B cell (primary cell): ENCODE results near the gene DENND5B. TPM values are rescaled to one million over a fixed set of nuclear protein-coding genes. Genes with fewer than 3 reads are reported as not detected.

Source experiments
- ATAC-seq: fragments of 200-7000 bp; cut with Tn5 transposase; one replicate; pipeline ENCODE4 v1.10.0; 2021; ENCODE audit warnings: low read depth, mild to moderate bottlenecking, moderate number of reproducible peaks, moderate library complexity
- CTCF ChIA-PET: fragments of 350-600 bp; sonication (Branson Sonifier 250); formaldehyde crosslinking; loops from one replicate; lab custom pipeline; 2021; ENCODE audit warnings: antibody characterized with exemption, inconsistent platforms; lab: Charles Lee
- POLR2A ChIA-PET: fragments of 350-600 bp; sonication (Branson Sonifier 250); formaldehyde crosslinking; loops from one replicate; lab custom pipeline; 2021; ENCODE audit warnings: antibody characterized with exemption; lab: Charles Lee
- DNase-seq: peaks from one replicate; pipeline ENCODE4 v3.0.0; 2013
- H2AFZ ChIP-seq: 2 replicates; pipeline ENCODE4 v1.6.1; 2012; ENCODE audit warnings: mild to moderate bottlenecking, low read depth, low read length; ENCODE audit not compliant: insufficient read depth, poor library complexity, severe bottlenecking
- H3K27ac ChIP-seq, 2 donors: 1 replicate in 1 of 2; 2 replicates in 1 of 2; pipeline ENCODE4 v1.5.1; 2012 to 2013; ENCODE audit warnings: low read length in 2 of 2, mild to moderate bottlenecking in 2 of 2, moderate library complexity in 1 of 2
- H3K27me3 ChIP-seq, 4 experiments: fragments of 200-600 bp in 1 of 4; sonication (generic) in 1 of 4; replicated peaks in 1 of 4; 1 replicate in 2 of 4; 2 replicates in 2 of 4; pipeline versions ENCODE4 v1.6.1 to v1.7.0; 2013 to 2016; ENCODE audit warnings: low read length in 3 of 4, mild to moderate bottlenecking in 2 of 4, mixed read lengths in 1 of 4, moderate library complexity in 1 of 4; ENCODE audit not compliant: insufficient read depth in 4 of 4, control insufficient read depth in 3 of 4; ENCODE audit errors: control extremely low read depth in 1 of 4
- H3K36me3 ChIP-seq, 2 experiments: replicated peaks in 1 of 2; 1 replicate in 1 of 2; 2 replicates in 1 of 2; pipeline versions ENCODE4 v1.6.1 to v1.7.1; 2013; ENCODE audit warnings: low read length in 1 of 2; ENCODE audit not compliant: insufficient read depth in 2 of 2, control insufficient read depth in 1 of 2; ENCODE audit errors: control extremely low read depth in 1 of 2, extremely low read depth in 1 of 2
- H3K4me1 ChIP-seq, 2 donors: fragments of 200-600 bp in 1 of 2; sonication (generic) in 1 of 2; 1 replicate in 1 of 2; 2 replicates in 1 of 2; pipeline versions ENCODE4 v1.5.1 to v1.6.1; 2013 to 2017; ENCODE audit warnings: low read length in 2 of 2; ENCODE audit not compliant: control insufficient read depth in 2 of 2, insufficient read depth in 2 of 2
- H3K4me2 ChIP-seq: replicated peaks from 2 replicates; pipeline ENCODE3; 2012; ENCODE audit warnings: mild to moderate bottlenecking, low read depth, low read length; ENCODE audit not compliant: poor library complexity, severe bottlenecking
- H3K4me3 ChIP-seq, 5 experiments: fragments of 200-600 bp in 1 of 5; sonication (generic) in 1 of 5; 1 replicate in 3 of 5; 2 replicates in 2 of 5; pipeline versions ENCODE4 v1.5.1 to v1.7.0; 2011 to 2016; ENCODE audit warnings: low read length in 4 of 5, mild to moderate bottlenecking in 4 of 5, low read depth in 2 of 5, control low read depth in 1 of 5, moderate library complexity in 1 of 5; ENCODE audit not compliant: insufficient read depth in 1 of 5; ENCODE audit errors: control extremely low read depth in 1 of 5, extremely low read depth in 1 of 5
- H3K79me2 ChIP-seq: fragments of 200-600 bp; sonication (generic); one replicate; pipeline ENCODE4 v1.6.0; 2016; ENCODE audit warnings: low read length; ENCODE audit not compliant: control insufficient read depth, insufficient read depth
- H3K9ac ChIP-seq: fragments of 200-600 bp; sonication (generic); 2 replicates; pipeline ENCODE4 v1.6.1; 2017; ENCODE audit warnings: mild to moderate bottlenecking, low read length, moderate library complexity
- H3K9me3 ChIP-seq, 3 donors: one replicate each; pipeline versions ENCODE4 v1.6.1 to v1.7.1; 2013; ENCODE audit warnings: low read length in 2 of 3; ENCODE audit not compliant: control insufficient read depth in 2 of 3, insufficient read depth in 1 of 3; ENCODE audit errors: control extremely low read depth in 1 of 3
- H4K20me1 ChIP-seq: 2 replicates; pipeline ENCODE4 v1.6.0; 2012; ENCODE audit warnings: mild to moderate bottlenecking, low read length; ENCODE audit not compliant: insufficient read depth, control insufficient read depth, poor library complexity, severe bottlenecking
- H3K27ac Mint-ChIP-seq: one replicate; pipeline ENCODE4 v1.8.0; 2021; ENCODE audit warnings: mixed read lengths
- H3K27me3 Mint-ChIP-seq: one replicate; pipeline ENCODE4 v1.8.0; 2021; ENCODE audit warnings: mixed read lengths
- H3K4me1 Mint-ChIP-seq: one replicate; pipeline ENCODE4 v1.8.0; 2021; ENCODE audit warnings: mixed read lengths
- H3K4me3 Mint-ChIP-seq: one replicate; pipeline ENCODE4 v1.8.0; 2021; ENCODE audit warnings: mixed read lengths
- H3K9me3 Mint-ChIP-seq: one replicate; pipeline ENCODE4 v1.8.0; 2022; ENCODE audit warnings: mixed read lengths; ENCODE audit not compliant: insufficient read depth
- CTCF ChIP-seq: fragments of 200-600 bp; IDR thresholded peaks from one replicate; pipeline ENCODE4 v1.8.0; 2022; ENCODE audit warnings: antibody characterized with exemption, mild to moderate bottlenecking
- EZH2 ChIP-seq: IDR thresholded peaks from 2 replicates; pipeline ENCODE4 v1.6.1; 2012; ENCODE audit warnings: borderline replicate concordance, low read depth, mild to moderate bottlenecking, moderate library complexity, low read length; ENCODE audit not compliant: insufficient read depth, poor library complexity, severe bottlenecking
- intact Hi-C: fragments of 100-400 bp; cut with micrococcal nuclease; formaldehyde crosslinking; loops from one replicate; pipeline ENCODE4 v1.10.0; 2022
- polyA plus RNA-seq: library from polyadenylated mRNA; depleted of rRNA; stranded (reverse); fragments of >200 nt; gene quantifications from 2 replicates; pipeline ENCODE4 v1.2.3, GENCODE V29; 2012
- total RNA-seq, 2 donors: library from RNA; stranded (reverse); fragments of 120-200 nt in 1 of 2; gene quantifications; 1 replicate in 1 of 2; 2 replicates in 1 of 2; pipeline versions ENCODE4 v1.2.3 to v1.2.4, GENCODE V29; 2013 to 2022

The DENND5B gene
- total and polyA plus RNA-seq, 2 donors (not counting 1 experiment from before 2014, with no cell fraction given): 18.7 to 55.3 TPM

- ChIA-PET CTCF (no interaction called here), POLR2A (no interaction called here)
- H3K79me2 ChIP-seq: peaks cover 100% of the 10 kb centered on the region
- Mint-ChIP-seq H3K27me3 (no peaks in the 10 kb centered on the region), H3K4me1 (peaks cover 78% of the 10 kb centered on the region), H3K27ac (no peak overlapping the region), H3K9me3 (peaks cover 2% of the 10 kb centered on the region), H3K4me3 (no peak overlapping the region)
- H3K4me2 ChIP-seq: no peak overlapping the region
- H3K27ac ChIP-seq: no peak overlapping the region
- intact Hi-C loops: loop anchor here (10.0 kb wide), 1 partner anchor 48 kb away; no protein-coding TSS in a partner anchor
- H3K27me3 ChIP-seq: no peaks in the 10 kb centered on the region
- peaks cover 12 to 14% of the 10 kb centered on the region in 2 donors for H3K4me1 ChIP-seq
- peaks cover 0 to 9% (median 3%) of the 10 kb centered on the region in 3 donors for H3K9me3 ChIP-seq
- H2AFZ ChIP-seq: no peak overlapping the region
- no peak for ATAC-seq
- H3K36me3 ChIP-seq: no peaks in the 10 kb centered on the region
- no peak for DNase-seq
- H3K4me3 ChIP-seq: no peak overlapping the region
- no peak for TF ChIP-seq CTCF
- no peak for TF ChIP-seq EZH2
- H3K9ac ChIP-seq: no peak overlapping the region
- H4K20me1 ChIP-seq: peaks cover 55% of the 10 kb centered on the region
These were observed 54.3 kb downstream of the DENND5B start for GRCh38 chr12:31536672-31537071.

- peaks cover 97% of the 10 kb centered on the region for H3K79me2 ChIP-seq
- intact Hi-C loops: loop anchor here (10.0 kb wide), 1 partner anchor 51 kb away; no protein-coding TSS in a partner anchor
- TF ChIP-seq EZH2: no peak
- TF ChIP-seq CTCF: no peak
- peaks cover 77% of the 10 kb centered on the region for H4K20me1 ChIP-seq
- H3K9ac ChIP-seq: no peak overlapping the region
- ChIA-PET POLR2A (interaction anchor here (1.0 kb wide), 1 partner anchor 9 kb away, joined by 8 read pairs; no protein-coding TSS in a partner anchor), CTCF (no interaction called here)
- Mint-ChIP-seq H3K9me3 (no peaks in the 10 kb centered on the region), H3K4me1 (peaks cover 63% of the 10 kb centered on the region), H3K27ac (no peak overlapping the region), H3K27me3 (no peaks in the 10 kb centered on the region), H3K4me3 (no peak overlapping the region)
- no peak for ATAC-seq
- no peaks in the 10 kb centered on the region for H3K36me3 ChIP-seq
- DNase-seq: no peak
- peak overlapping the region; percentile 7 for H3K4me2 ChIP-seq
- H3K4me1 ChIP-seq: peaks cover 10 to 12% of the 10 kb centered on the region in 2 donors
- H2AFZ ChIP-seq: no peak overlapping the region
- H3K27me3 ChIP-seq: no peaks in the 10 kb centered on the region
- peak overlapping the region in 1 of 2 donors; percentile 22 for H3K27ac ChIP-seq
- H3K9me3 ChIP-seq: peaks cover 0 to 2% (median 0%) of the 10 kb centered on the region in 3 donors
- H3K4me3 ChIP-seq: no peak overlapping the region
These were observed 57.5 kb downstream of the DENND5B start for GRCh38 chr12:31533470-31533869.
